Neural progenitor cell (in vitro differentiated cells): ENCODE results near the gene CHRNA4. TPM values are rescaled to one million over a fixed set of nuclear protein-coding genes. Genes with fewer than 3 reads are reported as not detected.
"Not testable (repeated sequence)": the region's sequence is repeated elsewhere in the genome, so short reads cannot be mapped to it uniquely, and the experiment has no call there.

Source experiments
- DNase-seq: peaks from one replicate; pipeline ENCODE4 v3.0.0-alpha.2; 2016; ENCODE audit warnings: low spot score
- H2AFZ ChIP-seq: fragments of 200-600 bp; sonication (generic); replicated peaks from 2 replicates; pipeline ENCODE4 v1.6.1; 2016; ENCODE audit warnings: antibody characterized with exemption
- H3F3A ChIP-seq: fragments of 200-600 bp; sonication (generic); 2 replicates; pipeline ENCODE4 v1.6.1; 2016; ENCODE audit warnings: antibody characterized with exemption, low read depth
- H3K27ac ChIP-seq: fragments of 200-600 bp; sonication (generic); 2 replicates; pipeline ENCODE4 v1.5.1; 2016; ENCODE audit warnings: mild to moderate bottlenecking
- H3K27me3 ChIP-seq: fragments of 200-600 bp; sonication (generic); 2 replicates; pipeline ENCODE4 v1.6.1; 2016; ENCODE audit warnings: mild to moderate bottlenecking, moderate library complexity
- H3K36me3 ChIP-seq: fragments of 200-600 bp; sonication (generic); 2 replicates; pipeline ENCODE4 v1.5.1; 2016
- H3K4me1 ChIP-seq: fragments of 200-600 bp; sonication (generic); 2 replicates; pipeline ENCODE4 v1.6.1; 2016; ENCODE audit warnings: mixed run types
- H3K4me2 ChIP-seq: fragments of 200-600 bp; sonication (generic); 2 replicates; pipeline ENCODE4 v1.6.1; 2016
- H3K4me3 ChIP-seq: fragments of 200-600 bp; sonication (generic); 2 replicates; pipeline ENCODE4 v1.5.1; 2016
- H3K79me2 ChIP-seq: fragments of 200-600 bp; sonication (generic); 2 replicates; pipeline ENCODE4 v1.6.1; 2016; ENCODE audit warnings: low read depth
- H3K9ac ChIP-seq: fragments of 200-600 bp; sonication (generic); 2 replicates; pipeline ENCODE4 v1.6.1; 2016
- H3K9me3 ChIP-seq: fragments of 200-600 bp; sonication (generic); 2 replicates; pipeline ENCODE4 v1.5.1; 2016; ENCODE audit warnings: low read depth
- H4K20me1 ChIP-seq: fragments of 200-600 bp; sonication (generic); 2 replicates; pipeline ENCODE4 v1.6.1; 2016; ENCODE audit warnings: low read depth
- H3K27ac Mint-ChIP-seq: 3 replicates; pipeline ENCODE4 v1.8.0; 2021; ENCODE audit warnings: mixed read lengths
- H3K27me3 Mint-ChIP-seq: 2 replicates; pipeline ENCODE4 v1.8.0; 2022; ENCODE audit warnings: low read depth, mild to moderate bottlenecking, inconsistent platforms, moderate library complexity, mixed read lengths; ENCODE audit not compliant: insufficient read depth
- H3K36me3 Mint-ChIP-seq: 3 replicates; pipeline ENCODE4 v1.8.0; 2021; ENCODE audit warnings: mixed read lengths
- H3K4me1 Mint-ChIP-seq: 3 replicates; pipeline ENCODE4 v1.8.0; 2021; ENCODE audit warnings: mixed read lengths
- H3K4me3 Mint-ChIP-seq: 3 replicates; pipeline ENCODE4 v1.8.0; 2021; ENCODE audit warnings: mild to moderate bottlenecking, moderate library complexity, mixed read lengths
- H3K9me3 Mint-ChIP-seq: 3 replicates; pipeline ENCODE4 v1.8.0; 2020; ENCODE audit warnings: mixed read lengths
- CTCF ChIP-seq: fragments of 200-600 bp; sonication (generic); IDR thresholded peaks from 2 replicates; pipeline ENCODE4 v1.5.1; 2017; ENCODE audit warnings: antibody characterized with exemption, mild to moderate bottlenecking
- EZH2 ChIP-seq: fragments of 200-600 bp; sonication (generic); IDR thresholded peaks from 2 replicates; pipeline ENCODE4 v1.6.1; 2017; ENCODE audit warnings: antibody characterized with exemption, mild to moderate bottlenecking, moderate library complexity
- EZH2phosphoT487 ChIP-seq: fragments of 200-600 bp; sonication (generic); IDR thresholded peaks from 2 replicates; pipeline ENCODE4 v1.6.1; 2017; ENCODE audit warnings: antibody characterized with exemption
- total RNA-seq: library from RNA; depleted of rRNA; stranded (reverse); fragments of >200 nt; gene quantifications from 2 replicates; pipeline ENCODE4 v1.2.3, GENCODE V29; 2015; ENCODE audit warnings: low replicate concordance

CHRNA4 gene
- total RNA-seq, 1 donor from 2014 or later: not detected

- H3K36me3 Mint-ChIP-seq: no peaks in the 10 kb centered on the region
- Histone ChIP-seq H3K4me2 (no peak overlapping the region), H3K79me2 (no peaks in the 10 kb centered on the region), H2AFZ (no peak overlapping the region), H3K4me1 (no peaks in the 10 kb centered on the region), H3K9ac (no peak overlapping the region), H3K36me3 (no peaks in the 10 kb centered on the region), H3K4me3 (no peak overlapping the region), H3K9me3 (no peaks in the 10 kb centered on the region), H4K20me1 (no peaks in the 10 kb centered on the region), H3F3A (no peaks in the 10 kb centered on the region), H3K27ac (no peak overlapping the region), H3K27me3 (no peaks in the 10 kb centered on the region)
- no peak overlapping the region for H3K4me3 Mint-ChIP-seq
- TF ChIP-seq CTCF (no peak), EZH2phosphoT487 (no peak), EZH2 (no peak)
- H3K4me1 Mint-ChIP-seq: peaks cover 27% of the 10 kb centered on the region
- H3K27ac Mint-ChIP-seq: no peak overlapping the region
- H3K9me3 Mint-ChIP-seq: no peaks in the 10 kb centered on the region
- no peak for DNase-seq
- H3K27me3 Mint-ChIP-seq: peaks cover 6% of the 10 kb centered on the region
Measured at GRCh38 chr20:63344616-63345327, 16.4 kb downstream of the CHRNA4 start.

GRCh38 chr20:63343460-63344445, 17.4 kb downstream of the CHRNA4 start:
- H3K4me3 ChIP-seq: no peak overlapping the region
- Mint-ChIP-seq H3K27ac (peak overlapping the region; percentile 64), H3K9me3 (no peaks in the 10 kb centered on the region), H3K27me3 (peaks cover 6% of the 10 kb centered on the region), H3K36me3 (no peaks in the 10 kb centered on the region), H3K4me3 (no peak overlapping the region), H3K4me1 (peaks cover 27% of the 10 kb centered on the region)
- TF ChIP-seq CTCF (no peak), EZH2phosphoT487 (no peak), EZH2 (no peak)
- DNase-seq: no peak
- no peaks in the 10 kb centered on the region for H3K9me3 ChIP-seq
- no peaks in the 10 kb centered on the region for H3K4me1 ChIP-seq
- no peak overlapping the region for H3K9ac ChIP-seq
- H2AFZ ChIP-seq: no peak overlapping the region
- peaks cover 3% of the 10 kb centered on the region for H3K27me3 ChIP-seq
- H3F3A ChIP-seq: no peaks in the 10 kb centered on the region
- no peaks in the 10 kb centered on the region for H3K79me2 ChIP-seq
- H4K20me1 ChIP-seq: no peaks in the 10 kb centered on the region
- no peak overlapping the region for H3K4me2 ChIP-seq
- H3K27ac ChIP-seq: no peak overlapping the region
- no peaks in the 10 kb centered on the region for H3K36me3 ChIP-seq

- H3K27ac Mint-ChIP-seq: peak overlapping the region; percentile 13
- Histone ChIP-seq H3K27me3 (peaks cover 12% of the 10 kb centered on the region), H3K9me3 (no peaks in the 10 kb centered on the region), H3K4me3 (no peak overlapping the region), H2AFZ (no peak overlapping the region), H3F3A (no peaks in the 10 kb centered on the region), H3K4me1 (no peaks in the 10 kb centered on the region), H3K9ac (no peak overlapping the region), H3K4me2 (no peak overlapping the region), H3K27ac (no peak overlapping the region), H3K36me3 (no peaks in the 10 kb centered on the region), H4K20me1 (no peaks in the 10 kb centered on the region), H3K79me2 (no peaks in the 10 kb centered on the region)
- no peak for DNase-seq
- no peak overlapping the region for H3K4me3 Mint-ChIP-seq
- peaks cover 28% of the 10 kb centered on the region for H3K4me1 Mint-ChIP-seq
- no peaks in the 10 kb centered on the region for H3K36me3 Mint-ChIP-seq
- peaks cover 6% of the 10 kb centered on the region for H3K27me3 Mint-ChIP-seq
- no peaks in the 10 kb centered on the region for H3K9me3 Mint-ChIP-seq
- TF ChIP-seq EZH2phosphoT487 (no peak), EZH2 (no peak), CTCF (no peak)
Measured at GRCh38 chr20:63342561-63343459, 18.3 kb downstream of the CHRNA4 start.

GRCh38 chr20:63340158-63340688, 20.9 kb downstream of the CHRNA4 start:
- H3K4me2 ChIP-seq, H3K79me2 ChIP-seq, H3K27ac Mint-ChIP-seq, H2AFZ ChIP-seq, H3K4me3 ChIP-seq, H3K36me3 Mint-ChIP-seq, H3K9me3 Mint-ChIP-seq, H3K9me3 ChIP-seq, H3K27me3 Mint-ChIP-seq, H3K36me3 ChIP-seq, H4K20me1 ChIP-seq, DNase-seq, H3K4me3 Mint-ChIP-seq, H3K4me1 ChIP-seq, H3K27ac ChIP-seq, H3F3A ChIP-seq, H3K9ac ChIP-seq: not testable (repeated sequence)
- H3K4me1 Mint-ChIP-seq: peaks cover 36% of the 10 kb centered on the region
- peaks cover 23% of the 10 kb centered on the region for H3K27me3 ChIP-seq
